Glutamatergic neuron (in vitro differentiated cells): ENCODE results near the gene ATP6V0A1. TPM values are rescaled to one million over a fixed set of nuclear protein-coding genes. Genes with fewer than 3 reads are reported as not detected.

Experiments used
- DNase-seq: peaks from one replicate; pipeline ENCODE4 v3.0.0; 2022
- H3K27ac Mint-ChIP-seq: one replicate; pipeline ENCODE4 v1.8.0; 2020; ENCODE audit warnings: mild to moderate bottlenecking, mixed read lengths, inconsistent platforms; ENCODE audit not compliant: unreplicated experiment
- H3K27me3 Mint-ChIP-seq: one replicate; pipeline ENCODE4 v1.8.0; 2020; ENCODE audit warnings: mild to moderate bottlenecking, moderate library complexity, mixed read lengths, inconsistent platforms; ENCODE audit not compliant: unreplicated experiment
- H3K36me3 Mint-ChIP-seq: one replicate; pipeline ENCODE4 v1.8.0; 2020; ENCODE audit warnings: mild to moderate bottlenecking, mixed read lengths, inconsistent platforms; ENCODE audit not compliant: unreplicated experiment
- H3K4me1 Mint-ChIP-seq: one replicate; pipeline ENCODE4 v1.8.0; 2020; ENCODE audit warnings: mild to moderate bottlenecking, low read depth, mixed read lengths, inconsistent platforms; ENCODE audit not compliant: unreplicated experiment
- H3K4me3 Mint-ChIP-seq: one replicate; pipeline ENCODE4 v1.8.0; 2020; ENCODE audit warnings: mild to moderate bottlenecking, mixed read lengths, inconsistent platforms; ENCODE audit not compliant: unreplicated experiment
- H3K9me3 Mint-ChIP-seq: one replicate; pipeline ENCODE4 v1.8.0; 2020; ENCODE audit warnings: mild to moderate bottlenecking, moderate library complexity, mixed read lengths, inconsistent platforms; ENCODE audit not compliant: unreplicated experiment
- CTCF ChIP-seq: fragments of 200-600 bp; sonication (generic); IDR thresholded peaks from one replicate; pipeline ENCODE4 v1.5.0; 2021; ENCODE audit not compliant: partially characterized antibody, unreplicated experiment
- total RNA-seq: library from RNA; stranded (reverse); fragmentation: NEBNext Ultra II Directional; extraction: Animal tissue kit (Norgen Biotek cat#: 25700); gene quantifications from one replicate; pipeline ENCODE4 v1.2.1, GENCODE V29; 2021; ENCODE audit not compliant: unreplicated experiment

Gene ATP6V0A1
- total RNA-seq, 1 donor from 2014 or later = 253 TPM

- peaks cover 19% of the 10 kb centered on the region for H3K36me3 Mint-ChIP-seq
- H3K27ac Mint-ChIP-seq = no peak overlapping the region
- no peak overlapping the region for H3K4me3 Mint-ChIP-seq
- no peaks in the 10 kb centered on the region for H3K27me3 Mint-ChIP-seq
- H3K4me1 Mint-ChIP-seq = no peaks in the 10 kb centered on the region
- no peak for DNase-seq
- TF ChIP-seq CTCF = no peak
- H3K9me3 Mint-ChIP-seq = peaks cover 9% of the 10 kb centered on the region
Observed at GRCh38 chr17:42509409-42509808, 50.7 kb downstream of the ATP6V0A1 start.

GRCh38 chr17:42509841-42510240, 51.2 kb downstream of the ATP6V0A1 start:
- no peak overlapping the region for H3K4me3 Mint-ChIP-seq
- peaks cover 19% of the 10 kb centered on the region for H3K36me3 Mint-ChIP-seq
- no peak overlapping the region for H3K27ac Mint-ChIP-seq
- H3K4me1 Mint-ChIP-seq = no peaks in the 10 kb centered on the region
- peaks cover 9% of the 10 kb centered on the region for H3K9me3 Mint-ChIP-seq
- DNase-seq = no peak
- no peak for TF ChIP-seq CTCF
- no peaks in the 10 kb centered on the region for H3K27me3 Mint-ChIP-seq

GRCh38 chr17:42512246-42512645, 53.6 kb downstream of the ATP6V0A1 start:
- no peak for TF ChIP-seq CTCF
- Mint-ChIP-seq H3K9me3 (peaks cover 9% of the 10 kb centered on the region), H3K27me3 (no peaks in the 10 kb centered on the region), H3K36me3 (peaks cover 19% of the 10 kb centered on the region), H3K4me1 (no peaks in the 10 kb centered on the region), H3K27ac (peak overlapping the region; percentile 4), H3K4me3 (no peak overlapping the region)
- DNase-seq = no peak

GRCh38 chr17:42512733-42513251, 54.1 kb downstream of the ATP6V0A1 start:
- TF ChIP-seq CTCF = no peak
- no peak overlapping the region for H3K27ac Mint-ChIP-seq
- DNase-seq = no peak
- H3K36me3 Mint-ChIP-seq = peaks cover 19% of the 10 kb centered on the region
- no peaks in the 10 kb centered on the region for H3K27me3 Mint-ChIP-seq
- H3K4me1 Mint-ChIP-seq = peaks cover 2% of the 10 kb centered on the region
- H3K9me3 Mint-ChIP-seq = peaks cover 9% of the 10 kb centered on the region
- H3K4me3 Mint-ChIP-seq = no peak overlapping the region

GRCh38 chr17:42513686-42514085, 55.0 kb downstream of the ATP6V0A1 start:
- Mint-ChIP-seq H3K9me3 (peaks cover 9% of the 10 kb centered on the region), H3K36me3 (peaks cover 19% of the 10 kb centered on the region), H3K27me3 (no peaks in the 10 kb centered on the region), H3K4me1 (peaks cover 11% of the 10 kb centered on the region), H3K4me3 (no peak overlapping the region), H3K27ac (no peak overlapping the region)
- no peak for TF ChIP-seq CTCF
- DNase-seq = no peak
